Type B pancreatic cell (in vitro differentiated cells): ENCODE data around the gene SPOP. TPM values are rescaled to one million over a fixed set of nuclear protein-coding genes. Genes with fewer than 3 reads are reported as not detected.
"Not testable (repeated sequence)": the region's sequence is repeated elsewhere in the genome, so short reads cannot be mapped to it uniquely, and the experiment has no call there.

ENCODE experiments used
- DNase-seq: peaks from one replicate; pipeline ENCODE4 v3.0.0; 2021; ENCODE audit warnings: mixed read lengths; ENCODE audit not compliant: unreplicated experiment; ENCODE audit errors: extremely low spot score
- H3K27ac Mint-ChIP-seq: 2 replicates; pipeline ENCODE4 v1.8.0; 2021; ENCODE audit warnings: mild to moderate bottlenecking, mixed read lengths
- H3K27me3 Mint-ChIP-seq: 2 replicates; pipeline ENCODE4 v1.8.0; 2021; ENCODE audit warnings: mixed read lengths
- H3K36me3 Mint-ChIP-seq: 2 replicates; pipeline ENCODE4 v1.8.0; 2021; ENCODE audit warnings: mixed read lengths
- H3K4me1 Mint-ChIP-seq: one replicate; pipeline ENCODE4 v1.8.0; 2021; ENCODE audit warnings: mixed read lengths; ENCODE audit not compliant: unreplicated experiment
- H3K4me3 Mint-ChIP-seq: 2 replicates; pipeline ENCODE4 v1.8.0; 2021; ENCODE audit warnings: mild to moderate bottlenecking, mixed read lengths
- H3K9me3 Mint-ChIP-seq: 2 replicates; pipeline ENCODE4 v1.8.0; 2021; ENCODE audit warnings: mixed read lengths
- total RNA-seq: library from RNA; stranded (reverse); gene quantifications from 2 replicates; pipeline ENCODE4 v1.2.1, GENCODE V29; 2021; ENCODE audit warnings: low replicate concordance
- TF ChIP-seq, protein P1 (sequence below): fragments of 200-600 bp; sonication (generic); conservative IDR thresholded peaks from 2 replicates; pipeline ENCODE4 v1.5.0; 2021; ENCODE audit warnings: antibody characterized with exemption, mild to moderate bottlenecking

Gene SPOP
- total RNA-seq, 1 donor from 2014 or later = 67.7 TPM

DNA sequence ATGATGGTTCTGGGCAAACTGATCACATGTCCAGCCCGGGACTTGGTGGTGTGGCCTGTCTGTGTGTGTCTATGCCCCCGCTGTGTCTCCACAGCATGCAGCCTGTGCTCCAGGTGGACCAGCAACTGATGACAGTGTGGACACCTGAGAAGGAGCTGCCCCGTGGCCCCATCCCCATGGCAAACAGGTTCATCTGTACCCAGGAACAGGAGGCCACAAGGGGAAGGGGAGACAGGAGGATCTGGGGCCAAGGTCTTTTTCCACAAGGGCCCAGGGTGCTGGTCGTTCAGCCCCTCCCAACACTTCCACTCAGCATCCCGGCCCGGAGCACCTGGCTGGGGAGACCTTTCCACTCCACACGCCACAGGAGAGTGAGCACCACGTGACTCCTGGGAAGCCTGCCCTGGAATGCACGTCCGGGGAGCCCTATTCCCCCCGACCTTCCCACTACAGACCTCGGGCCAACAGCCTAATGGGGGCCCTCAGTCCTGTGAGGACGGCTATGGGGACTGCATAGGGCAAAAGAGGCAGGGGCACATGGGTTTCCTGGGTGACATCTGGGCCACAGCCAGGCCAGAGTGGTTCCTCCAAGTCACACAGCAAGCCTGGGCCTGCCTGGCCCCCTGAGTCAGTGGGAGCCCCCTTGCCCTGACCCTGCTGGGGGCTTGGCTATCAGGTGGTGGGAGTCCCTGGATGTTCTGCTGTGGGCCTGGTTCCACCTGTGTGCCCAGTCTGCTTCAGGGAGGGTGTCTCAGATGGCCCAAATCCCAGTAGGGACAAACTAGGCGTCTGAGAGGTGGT lies 123.0 kb downstream of the SPOP start:
- peak; percentile 63 for DNase-seq
- no peaks in the 10 kb centered on the region for H3K36me3 Mint-ChIP-seq
- no peak overlapping the region for H3K4me3 Mint-ChIP-seq
- peaks cover 12% of the 10 kb centered on the region for H3K4me1 Mint-ChIP-seq
- H3K27me3 Mint-ChIP-seq = peaks cover 16% of the 10 kb centered on the region
- H3K9me3 Mint-ChIP-seq = no peaks in the 10 kb centered on the region
- TF ChIP-seq, protein P1, sequence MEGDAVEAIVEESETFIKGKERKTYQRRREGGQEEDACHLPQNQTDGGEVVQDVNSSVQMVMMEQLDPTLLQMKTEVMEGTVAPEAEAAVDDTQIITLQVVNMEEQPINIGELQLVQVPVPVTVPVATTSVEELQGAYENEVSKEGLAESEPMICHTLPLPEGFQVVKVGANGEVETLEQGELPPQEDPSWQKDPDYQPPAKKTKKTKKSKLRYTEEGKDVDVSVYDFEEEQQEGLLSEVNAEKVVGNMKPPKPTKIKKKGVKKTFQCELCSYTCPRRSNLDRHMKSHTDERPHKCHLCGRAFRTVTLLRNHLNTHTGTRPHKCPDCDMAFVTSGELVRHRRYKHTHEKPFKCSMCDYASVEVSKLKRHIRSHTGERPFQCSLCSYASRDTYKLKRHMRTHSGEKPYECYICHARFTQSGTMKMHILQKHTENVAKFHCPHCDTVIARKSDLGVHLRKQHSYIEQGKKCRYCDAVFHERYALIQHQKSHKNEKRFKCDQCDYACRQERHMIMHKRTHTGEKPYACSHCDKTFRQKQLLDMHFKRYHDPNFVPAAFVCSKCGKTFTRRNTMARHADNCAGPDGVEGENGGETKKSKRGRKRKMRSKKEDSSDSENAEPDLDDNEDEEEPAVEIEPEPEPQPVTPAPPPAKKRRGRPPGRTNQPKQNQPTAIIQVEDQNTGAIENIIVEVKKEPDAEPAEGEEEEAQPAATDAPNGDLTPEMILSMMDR = no peak
- no peak overlapping the region for H3K27ac Mint-ChIP-seq

DNA sequence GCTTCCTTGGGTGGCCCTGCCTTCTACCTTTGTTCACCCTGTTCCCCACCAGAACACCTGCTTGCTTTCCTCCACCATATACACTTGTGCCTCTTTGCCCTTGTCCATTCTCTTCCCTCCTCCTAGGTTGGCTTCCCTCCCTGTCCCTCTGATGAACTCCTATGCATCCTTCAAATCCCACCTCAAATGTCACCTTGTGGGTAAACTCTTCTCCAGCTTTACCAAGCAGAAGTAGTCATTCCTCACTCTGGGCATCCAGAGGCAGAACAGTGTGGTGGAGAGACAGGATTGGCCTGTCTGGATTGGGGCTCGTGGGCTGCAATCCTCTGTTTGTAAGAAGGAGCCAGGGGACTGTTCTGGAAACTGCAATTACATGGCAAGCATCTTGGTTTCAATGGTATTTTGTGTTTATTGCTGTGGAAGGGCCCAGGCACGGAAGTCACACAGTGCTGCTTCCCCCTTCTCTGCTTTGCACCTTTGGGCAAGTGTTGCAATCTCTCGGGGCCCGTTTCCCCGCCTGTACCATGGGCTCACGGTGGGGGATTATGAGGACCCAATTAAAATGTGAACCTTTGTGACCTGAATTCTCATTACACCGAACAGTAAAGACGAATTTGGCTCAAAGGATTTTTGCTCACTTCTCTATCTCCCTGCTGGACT lies 124.1 kb downstream of the SPOP start:
- TF ChIP-seq, protein P1 = no peak

DNA sequence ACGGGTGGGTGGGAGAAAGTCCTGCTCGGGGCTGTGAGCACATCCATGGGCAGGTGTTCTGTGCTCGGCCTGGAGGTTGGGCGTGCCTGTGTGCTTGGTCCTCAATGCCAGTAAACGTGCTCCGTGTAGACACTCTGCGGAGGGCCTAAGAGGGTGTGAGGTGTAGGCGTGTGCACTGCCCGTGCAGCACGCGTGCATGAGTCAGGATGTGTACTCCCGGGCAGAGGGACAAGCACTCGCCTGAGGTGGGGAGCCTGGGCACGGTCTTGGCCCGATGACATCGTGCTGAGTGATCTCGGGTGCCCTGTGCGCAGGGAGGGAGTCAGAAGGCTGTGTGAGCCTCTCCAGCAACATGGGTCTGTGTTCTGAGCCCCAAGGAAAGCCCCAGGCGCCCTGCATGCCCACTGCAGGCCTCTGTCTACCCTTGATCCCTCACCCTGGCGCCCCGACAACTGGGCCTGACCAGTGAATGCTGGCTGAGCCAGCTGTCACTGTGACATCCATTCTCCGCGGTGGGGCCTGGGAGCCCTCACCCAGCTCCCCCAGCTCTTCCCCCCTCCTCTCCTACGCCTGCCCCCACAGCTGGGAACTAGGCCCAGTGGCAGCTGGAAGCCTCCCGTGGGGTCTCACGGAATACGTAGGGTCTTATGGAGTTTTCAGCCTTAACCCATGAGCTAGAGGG lies 125.7 kb downstream of the SPOP start:
- Mint-ChIP-seq H3K36me3 (no peaks in the 10 kb centered on the region), H3K27ac (no peak overlapping the region), H3K9me3 (no peaks in the 10 kb centered on the region), H3K4me1 (peaks cover 17% of the 10 kb centered on the region), H3K27me3 (peaks cover 12% of the 10 kb centered on the region), H3K4me3 (no peak overlapping the region)
- TF ChIP-seq, protein P1 = no peak
- DNase-seq = peak; percentile 62

More for the DNA sequence above, 124.1 kb downstream of the SPOP start:
- Mint-ChIP-seq H3K4me1 (peaks cover 15% of the 10 kb centered on the region), H3K36me3 (no peaks in the 10 kb centered on the region), H3K27ac (peak overlapping the region; percentile 27), H3K27me3 (peaks cover 13% of the 10 kb centered on the region), H3K4me3 (no peak overlapping the region), H3K9me3 (no peaks in the 10 kb centered on the region)
- DNase-seq = peak; percentile 50

DNA sequence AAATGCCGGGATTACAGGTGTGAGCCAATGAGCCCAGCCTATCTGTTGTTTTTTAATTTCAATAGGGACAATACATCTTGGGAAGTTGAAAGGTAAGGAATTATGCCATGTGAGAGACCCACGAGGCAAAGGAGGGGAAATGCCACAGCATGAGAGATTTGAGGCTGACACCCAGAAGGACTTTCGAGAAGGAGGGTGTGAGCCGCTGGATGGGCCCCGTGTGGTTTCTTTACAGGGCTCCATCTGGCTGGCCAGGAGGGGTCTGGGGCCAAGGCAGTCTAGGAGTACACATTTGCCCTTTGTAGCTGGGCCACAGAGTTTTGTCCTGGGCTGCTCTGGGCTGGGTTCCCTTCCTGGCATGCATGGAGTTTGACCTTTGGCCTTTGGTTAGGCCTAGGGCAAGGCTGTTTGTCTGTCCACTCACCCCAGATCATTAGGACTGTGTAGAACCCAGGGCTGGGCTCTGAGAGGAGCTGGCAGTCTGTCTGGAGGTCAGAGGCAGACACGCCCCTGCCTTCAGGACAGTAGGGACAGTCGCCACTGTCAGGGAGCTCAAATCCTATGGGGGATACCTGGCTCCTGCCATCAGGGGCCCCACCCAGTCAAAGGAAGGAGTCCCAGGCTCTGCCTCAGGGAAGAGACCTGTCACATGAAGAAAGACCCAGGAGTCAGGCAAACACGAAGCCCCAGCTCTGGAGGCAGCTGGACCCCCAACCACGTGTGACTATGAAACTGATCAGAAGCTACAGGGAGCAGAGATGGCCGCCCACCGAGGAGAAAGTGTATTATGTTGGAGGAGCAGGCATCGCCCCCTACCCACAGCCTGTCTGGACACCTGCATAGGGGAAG lies 126.5 kb downstream of the SPOP start:
- peak; percentile 59 for DNase-seq
- TF ChIP-seq, protein P1 = no peak
- peaks cover 20% of the 10 kb centered on the region for H3K4me1 Mint-ChIP-seq
- peaks cover 14% of the 10 kb centered on the region for H3K27me3 Mint-ChIP-seq
- no peak overlapping the region for H3K4me3 Mint-ChIP-seq
- H3K27ac Mint-ChIP-seq = no peak overlapping the region
- no peaks in the 10 kb centered on the region for H3K36me3 Mint-ChIP-seq
- H3K9me3 Mint-ChIP-seq = no peaks in the 10 kb centered on the region

DNA sequence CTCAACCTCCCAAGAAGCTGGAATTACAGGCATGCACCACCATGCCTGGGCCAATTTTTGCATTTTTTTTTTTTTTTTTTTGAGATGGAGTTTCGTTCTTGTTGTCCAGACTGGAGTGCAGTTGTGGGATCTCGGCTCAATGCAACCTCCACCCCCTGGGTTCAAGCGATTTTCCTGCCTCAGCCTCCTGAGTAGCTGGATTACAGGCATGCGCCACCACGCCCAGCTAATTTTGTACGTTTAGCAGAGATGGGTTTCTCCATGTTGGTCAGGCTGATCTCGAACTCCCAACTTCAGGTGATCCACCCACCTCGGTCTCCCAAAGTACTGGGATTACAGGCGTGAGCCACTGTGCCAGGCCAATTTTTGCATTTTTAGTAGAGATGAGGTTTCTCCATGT lies 127.1 kb downstream of the SPOP start:
- H3K9me3 Mint-ChIP-seq, H3K27ac Mint-ChIP-seq, H3K36me3 Mint-ChIP-seq, H3K4me3 Mint-ChIP-seq: not testable (repeated sequence)
- DNase-seq = peak; percentile 32
- H3K27me3 Mint-ChIP-seq = peaks cover 14% of the 10 kb centered on the region
- peaks cover 20% of the 10 kb centered on the region for H3K4me1 Mint-ChIP-seq
